OCI-LY7 (cell line): ENCODE results near the gene POP4.

Experiments
- EZH2phosphoT487 ChIP-seq: fragments of 200-600 bp; sonication (generic); IDR thresholded peaks from 2 replicates; pipeline ENCODE4 v1.6.1; 2018; ENCODE audit warnings: low read depth, borderline replicate concordance, mild to moderate bottlenecking, mixed run types, antibody characterized with exemption, low read length, moderate library complexity, mixed read lengths
- TF ChIP-seq, protein P1 (sequence below): fragments of 200-600 bp; sonication (generic); conservative IDR thresholded peaks from 2 replicates; pipeline ENCODE4 v1.5.1; 2014; ENCODE audit warnings: mild to moderate bottlenecking, antibody characterized with exemption, low read length, moderate library complexity, mixed read lengths

DNA sequence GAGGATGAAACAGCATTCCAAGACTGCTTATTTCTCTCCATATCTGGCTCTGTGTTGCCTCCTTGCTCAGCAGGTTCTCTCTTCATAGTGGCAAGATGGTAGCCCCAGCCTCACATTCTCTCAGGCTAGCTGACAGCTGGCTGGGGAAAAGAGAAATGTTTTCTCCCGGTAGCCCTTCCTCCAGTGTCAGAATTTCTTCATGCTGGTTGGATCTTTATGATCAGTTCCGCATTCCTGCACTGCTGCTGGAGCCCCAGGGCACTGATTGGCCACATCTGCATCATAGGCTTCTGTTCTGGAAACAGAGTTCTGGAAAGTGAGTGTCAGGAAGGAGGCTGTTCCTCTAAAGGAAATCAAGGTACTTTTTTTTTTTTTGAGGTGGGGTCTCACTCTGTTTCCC is 24.6 kb downstream of the POP4 start:
- TF ChIP-seq, protein P1, sequence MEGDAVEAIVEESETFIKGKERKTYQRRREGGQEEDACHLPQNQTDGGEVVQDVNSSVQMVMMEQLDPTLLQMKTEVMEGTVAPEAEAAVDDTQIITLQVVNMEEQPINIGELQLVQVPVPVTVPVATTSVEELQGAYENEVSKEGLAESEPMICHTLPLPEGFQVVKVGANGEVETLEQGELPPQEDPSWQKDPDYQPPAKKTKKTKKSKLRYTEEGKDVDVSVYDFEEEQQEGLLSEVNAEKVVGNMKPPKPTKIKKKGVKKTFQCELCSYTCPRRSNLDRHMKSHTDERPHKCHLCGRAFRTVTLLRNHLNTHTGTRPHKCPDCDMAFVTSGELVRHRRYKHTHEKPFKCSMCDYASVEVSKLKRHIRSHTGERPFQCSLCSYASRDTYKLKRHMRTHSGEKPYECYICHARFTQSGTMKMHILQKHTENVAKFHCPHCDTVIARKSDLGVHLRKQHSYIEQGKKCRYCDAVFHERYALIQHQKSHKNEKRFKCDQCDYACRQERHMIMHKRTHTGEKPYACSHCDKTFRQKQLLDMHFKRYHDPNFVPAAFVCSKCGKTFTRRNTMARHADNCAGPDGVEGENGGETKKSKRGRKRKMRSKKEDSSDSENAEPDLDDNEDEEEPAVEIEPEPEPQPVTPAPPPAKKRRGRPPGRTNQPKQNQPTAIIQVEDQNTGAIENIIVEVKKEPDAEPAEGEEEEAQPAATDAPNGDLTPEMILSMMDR: no peak
- no peak for TF ChIP-seq EZH2phosphoT487
